Amniotic stem cell (primary cell): Measurements from ENCODE around the gene BTBD6.

Experiments used
- DNase-seq: peaks from one replicate; lab custom pipeline; 2025; lab: John Stamatoyannopoulos, UW

The BTBD6 gene

DNA sequence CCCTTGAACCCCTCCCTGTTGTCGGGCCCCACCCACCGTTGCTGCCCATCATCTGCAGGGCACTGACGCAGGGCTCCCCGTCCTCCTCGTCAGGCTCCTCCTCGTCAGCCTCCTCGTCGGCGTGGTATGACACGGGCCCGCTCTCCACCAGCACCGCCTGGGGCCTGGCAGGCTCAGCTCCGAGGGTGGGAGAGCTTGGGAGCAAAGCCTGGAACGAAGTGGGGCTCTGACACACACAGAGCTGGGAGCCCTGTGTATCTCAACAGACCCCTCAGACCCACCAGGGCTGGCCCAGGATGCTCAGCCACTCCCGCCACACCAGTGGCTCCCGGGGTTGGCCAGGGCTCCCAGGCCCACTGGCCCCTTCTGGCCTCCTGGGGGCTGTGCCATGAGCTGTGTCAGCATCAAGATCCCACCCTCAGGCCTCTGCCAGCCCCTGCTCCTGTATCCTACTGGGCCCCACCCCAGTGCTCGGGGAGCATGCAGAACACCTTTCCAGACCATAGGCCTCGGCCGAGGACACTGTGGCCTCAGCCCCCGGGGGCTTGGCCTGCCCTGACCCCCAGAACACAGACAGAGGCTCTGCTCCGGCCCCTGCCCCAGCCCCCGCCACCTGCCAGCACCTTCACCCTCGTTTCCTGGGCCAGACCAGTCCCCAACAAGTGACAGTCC lies 37.1 kb upstream of the BTBD6 start:
- no peak for DNase-seq

DNA sequence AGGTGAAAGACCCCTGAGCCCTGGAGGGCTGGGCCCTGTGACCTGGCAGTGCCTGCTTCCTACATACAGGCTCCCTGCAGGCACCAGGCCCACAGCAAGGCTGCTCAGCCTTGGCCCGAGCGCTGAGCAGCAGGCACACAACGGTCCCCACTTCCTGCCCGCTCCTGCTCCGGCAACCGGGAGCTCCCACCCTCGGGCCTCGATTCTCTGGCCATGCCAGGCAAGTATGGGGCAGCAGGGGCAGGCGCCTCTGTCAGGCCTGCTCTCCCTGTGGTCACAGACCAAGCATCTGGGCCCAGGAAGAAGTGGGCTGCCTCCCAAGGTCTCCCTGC lies 36.6 kb upstream of the BTBD6 start:
- no peak for DNase-seq

DNA sequence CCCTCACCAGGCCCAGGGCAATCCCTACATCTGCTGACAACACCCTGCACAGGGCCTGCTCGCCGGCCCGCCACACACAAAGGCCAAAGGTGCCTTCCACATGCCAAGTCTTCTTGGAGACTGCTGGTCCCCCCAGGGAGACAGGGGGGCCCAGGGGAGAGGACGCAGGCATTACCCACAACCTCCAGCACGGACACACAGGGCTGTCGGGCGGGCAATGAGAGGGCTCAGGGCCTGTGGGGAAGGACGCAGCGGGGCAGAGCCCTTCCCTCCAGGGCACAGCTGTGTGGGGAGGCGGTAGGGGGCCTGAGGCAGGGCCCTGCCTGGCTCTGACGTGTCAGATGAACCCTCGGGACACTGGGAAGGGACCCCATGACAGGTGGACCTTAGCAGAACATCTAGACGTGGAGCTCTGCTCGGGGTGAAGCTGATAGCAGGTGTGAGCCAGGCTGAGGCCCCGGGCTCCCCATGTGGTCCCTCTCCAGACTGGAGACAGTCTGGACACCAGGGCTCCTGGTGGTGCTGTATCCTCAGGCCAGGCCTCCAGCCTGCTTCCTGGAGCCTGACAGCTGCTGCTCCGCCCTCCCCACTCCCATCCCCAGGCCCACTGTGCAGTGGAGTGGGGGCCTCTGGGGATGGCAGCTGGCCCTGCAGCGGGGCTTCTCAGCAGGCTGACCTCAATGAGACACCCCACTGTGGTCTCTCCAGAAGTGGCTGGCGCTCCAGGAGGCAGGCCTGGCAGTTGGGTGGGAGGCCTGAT lies 35.6 kb upstream of the BTBD6 start:
- no peak for DNase-seq

DNA sequence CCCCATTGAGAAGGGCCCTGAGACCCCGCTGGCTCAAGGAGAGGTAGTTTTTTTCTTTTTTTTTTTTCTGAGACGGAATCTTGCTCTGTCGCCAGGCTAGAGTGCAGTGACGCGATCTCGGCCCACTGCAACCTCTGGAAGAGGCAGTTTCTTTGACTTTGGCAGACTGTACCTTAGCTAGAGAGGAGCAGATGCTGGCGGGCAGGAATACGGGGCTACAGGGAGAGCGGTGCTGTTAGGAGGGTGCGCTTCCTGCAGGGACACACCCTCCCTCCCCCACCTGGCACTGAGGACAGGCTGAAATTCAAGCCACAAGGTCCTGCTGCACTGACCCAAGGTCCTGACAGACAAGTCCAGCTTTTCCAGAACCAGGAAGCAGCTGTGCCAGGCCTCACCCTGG lies 35.0 kb upstream of the BTBD6 start:
- DNase-seq: no peak

DNA sequence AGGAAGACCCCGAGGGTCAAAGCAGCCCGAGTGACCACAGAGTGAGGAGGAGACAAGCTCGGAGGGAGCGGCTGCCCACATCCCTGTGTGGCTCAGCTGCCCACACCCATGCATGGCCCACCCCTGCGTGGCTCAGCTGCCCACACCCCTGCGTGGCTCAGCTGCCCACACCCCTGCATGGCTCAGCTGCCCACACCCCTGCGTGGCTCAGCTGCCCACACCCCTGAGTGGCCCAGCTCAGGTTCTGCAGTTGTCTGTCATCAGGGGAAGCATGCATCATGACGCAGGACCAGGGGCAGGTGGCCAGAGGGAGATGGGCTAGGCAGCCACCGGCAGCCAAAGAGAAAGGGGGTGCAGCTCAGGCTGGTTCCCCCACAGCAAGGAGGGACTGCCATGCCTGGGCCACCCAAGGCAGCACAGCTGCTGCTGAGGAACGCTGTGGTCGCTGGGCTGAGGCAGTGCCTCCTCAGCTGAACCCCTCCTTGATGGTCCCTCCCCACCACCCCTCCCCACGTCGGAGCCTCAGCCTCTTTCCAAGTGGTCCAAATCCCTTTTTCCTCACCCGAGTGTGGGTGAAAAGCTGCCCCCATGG lies 33.9 kb upstream of the BTBD6 start:
- DNase-seq: no peak

DNA sequence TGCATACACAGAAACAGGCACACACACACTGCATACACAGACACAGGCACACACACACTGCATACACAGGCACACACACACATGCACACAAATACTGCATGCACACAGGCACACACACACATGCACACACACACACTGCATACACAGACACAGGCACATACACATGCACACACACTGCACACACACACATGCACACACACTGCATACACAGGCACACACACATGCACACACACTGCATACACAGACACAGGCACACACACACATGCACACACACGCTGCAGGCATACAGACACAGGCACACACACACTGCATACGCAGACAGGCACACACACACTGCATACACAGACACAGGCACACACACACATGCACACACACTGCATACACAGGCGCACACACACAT lies 32.7 kb upstream of the BTBD6 start:
- no peak for DNase-seq

DNA sequence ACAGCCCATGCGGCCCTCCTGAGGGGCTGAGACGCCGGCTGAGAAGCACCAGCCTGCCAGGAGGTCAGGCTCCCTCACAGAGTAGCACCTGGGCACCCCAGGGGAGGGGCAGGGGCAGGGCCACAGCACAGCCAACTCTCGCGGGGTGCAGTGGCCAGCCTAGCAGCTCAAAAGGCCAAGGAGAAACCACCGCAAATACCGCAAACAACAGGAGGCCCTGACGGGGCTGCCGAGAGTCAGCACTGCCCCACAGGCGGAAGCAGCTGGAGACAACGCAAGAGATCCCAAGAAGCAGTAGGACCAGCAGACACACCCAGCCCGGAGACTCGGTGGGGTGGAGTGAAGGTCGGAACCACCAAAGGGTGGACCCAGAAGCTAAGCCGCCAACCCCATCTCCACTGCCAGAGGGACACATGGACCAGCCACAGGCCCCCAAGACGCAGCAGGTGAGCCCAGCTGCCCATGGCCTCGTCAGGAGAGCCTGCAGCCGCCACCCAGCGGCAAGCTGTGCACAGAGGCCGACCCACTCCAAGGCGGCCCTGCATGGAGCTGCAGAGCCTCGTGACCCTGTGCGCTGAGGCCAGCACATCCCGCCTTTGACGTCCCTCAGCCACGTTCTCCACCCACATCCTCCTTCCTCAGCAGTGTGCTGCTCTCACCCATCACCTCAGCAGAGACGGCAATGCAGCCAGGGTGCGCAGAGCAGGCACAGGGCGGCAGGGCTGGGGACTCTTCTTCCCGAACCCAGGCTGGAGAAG lies 31.7 kb upstream of the BTBD6 start:
- DNase-seq: no peak

DNA sequence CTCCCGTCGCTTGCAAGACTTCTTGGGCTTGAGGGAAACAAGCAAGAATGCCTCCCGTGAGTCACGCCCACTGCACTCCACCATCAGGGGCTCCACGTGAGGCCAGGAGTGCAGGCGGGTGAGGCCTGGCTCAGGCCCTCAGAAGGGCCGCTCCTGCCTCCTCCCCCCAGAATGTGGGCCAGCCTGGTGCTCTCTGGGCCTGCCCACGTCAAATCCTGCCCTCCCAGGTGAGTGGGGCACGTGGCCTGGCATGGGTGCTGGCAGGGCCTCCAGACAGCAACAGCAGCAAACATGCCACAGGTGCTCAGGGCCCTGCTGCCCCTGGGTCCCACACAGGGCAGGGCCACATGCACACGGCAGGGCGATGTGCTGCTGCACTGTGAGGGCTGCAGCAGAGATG lies 30.6 kb upstream of the BTBD6 start:
- DNase-seq: no peak

DNA sequence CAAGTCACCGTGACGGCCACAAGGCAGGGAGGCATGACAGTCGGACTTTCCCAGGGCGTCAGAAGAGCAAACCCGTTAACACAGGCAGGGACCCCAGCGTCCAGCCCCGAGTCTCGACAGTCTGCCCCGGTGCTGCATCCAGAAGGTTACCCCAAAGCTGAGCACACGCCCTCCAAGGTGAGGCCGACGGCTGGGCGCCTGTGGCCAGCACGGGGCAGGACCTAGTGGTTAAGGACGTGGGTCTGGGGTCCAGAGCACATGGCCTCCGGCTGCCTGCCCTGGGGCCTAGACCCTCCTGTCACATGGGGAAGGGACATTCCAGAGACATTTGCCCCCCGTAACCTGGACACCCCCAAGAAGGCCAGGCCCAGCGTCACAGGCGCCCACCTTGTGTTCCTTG lies 29.7 kb upstream of the BTBD6 start:
- DNase-seq: no peak

DNA sequence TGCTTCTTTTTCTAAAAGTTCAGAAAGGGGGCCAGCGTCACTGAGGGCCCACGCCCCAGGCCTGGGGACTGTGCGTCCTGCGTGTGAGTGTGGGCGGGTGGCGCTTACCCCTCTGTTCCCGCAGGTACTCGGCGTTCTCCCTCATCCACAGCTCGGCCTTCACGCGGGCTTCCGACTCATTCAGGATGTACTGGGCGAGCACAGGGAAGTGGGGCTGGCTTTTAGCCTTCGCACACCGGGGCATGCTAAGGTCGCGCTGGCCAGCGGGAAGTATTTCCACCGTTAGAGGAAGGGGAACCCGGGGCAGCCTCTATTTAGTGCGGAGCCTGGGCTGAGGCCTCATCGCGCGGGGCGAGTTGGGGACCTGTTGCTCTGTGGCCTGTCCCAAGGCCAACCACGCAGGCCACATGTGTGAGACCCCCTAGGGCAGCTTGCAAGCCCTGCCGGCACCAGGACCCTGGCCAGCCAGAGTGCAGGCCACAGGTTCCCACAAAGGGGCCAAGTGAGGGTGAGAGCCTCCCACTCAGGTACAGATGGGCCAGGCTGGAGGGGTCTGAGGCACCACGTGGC lies 29.2 kb upstream of the BTBD6 start:
- DNase-seq: no peak

DNA sequence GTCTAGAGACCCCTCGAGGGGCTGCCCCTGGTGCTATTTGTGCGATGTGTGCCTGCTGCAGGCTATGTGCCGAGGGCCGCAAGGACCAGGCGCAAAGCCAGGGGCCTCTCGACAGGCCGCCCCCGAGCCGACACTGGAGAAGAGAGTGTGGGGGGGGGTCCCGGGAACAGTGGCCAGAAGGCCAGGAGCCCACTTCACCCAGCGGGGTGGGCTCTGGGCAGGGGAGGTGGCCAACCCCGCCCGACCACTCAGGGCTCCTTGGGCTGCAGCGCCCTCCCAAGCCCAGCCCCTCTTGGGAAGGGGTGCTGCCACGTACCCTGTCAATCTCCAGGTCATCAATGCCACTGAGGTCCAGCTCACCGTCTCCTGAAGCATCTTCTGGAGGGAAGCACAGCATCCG lies 28.6 kb upstream of the BTBD6 start:
- DNase-seq: no peak

DNA sequence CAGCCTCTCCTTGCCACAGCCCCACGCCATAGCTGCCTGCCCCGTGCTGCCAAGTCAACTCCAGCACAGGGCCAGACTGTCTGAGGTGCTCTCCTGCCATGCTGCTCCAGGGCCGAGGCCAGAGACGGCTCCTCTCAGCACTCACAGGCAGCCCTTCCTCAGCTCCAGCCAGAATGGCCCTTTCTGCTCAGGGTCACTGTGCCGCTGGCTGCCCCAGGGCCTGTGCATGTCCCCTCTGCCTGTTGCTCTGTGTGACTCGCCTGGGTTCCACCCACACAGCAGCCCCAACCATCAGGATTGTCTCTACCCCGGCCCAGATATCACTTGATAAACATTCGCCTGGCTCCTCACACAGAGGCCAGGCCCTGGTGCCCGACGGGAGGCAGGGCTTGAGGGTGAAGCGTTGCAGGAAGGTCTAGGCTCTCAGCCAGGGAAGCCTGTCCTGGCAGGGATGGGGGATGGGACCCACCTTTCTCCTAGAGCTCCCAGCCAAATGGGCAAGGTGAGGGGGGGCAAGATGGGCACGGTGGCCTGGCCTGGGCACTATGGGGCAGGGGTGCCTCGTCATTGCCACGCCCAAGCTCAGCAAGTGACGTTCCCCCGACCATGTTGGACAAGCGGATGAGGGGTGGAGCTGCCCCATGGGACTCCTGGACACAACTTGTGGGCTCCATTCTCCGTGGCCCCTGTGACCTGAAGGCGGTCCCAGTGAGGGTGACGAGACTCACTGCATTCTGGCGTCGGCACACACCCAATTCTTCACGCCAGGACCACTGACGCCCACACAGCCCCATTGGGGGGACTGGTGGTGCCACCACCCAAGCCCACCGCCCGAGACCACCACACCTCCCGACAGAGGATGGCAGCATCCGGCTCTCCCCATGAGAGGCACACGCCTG lies 27.4 kb upstream of the BTBD6 start:
- no peak for DNase-seq

DNA sequence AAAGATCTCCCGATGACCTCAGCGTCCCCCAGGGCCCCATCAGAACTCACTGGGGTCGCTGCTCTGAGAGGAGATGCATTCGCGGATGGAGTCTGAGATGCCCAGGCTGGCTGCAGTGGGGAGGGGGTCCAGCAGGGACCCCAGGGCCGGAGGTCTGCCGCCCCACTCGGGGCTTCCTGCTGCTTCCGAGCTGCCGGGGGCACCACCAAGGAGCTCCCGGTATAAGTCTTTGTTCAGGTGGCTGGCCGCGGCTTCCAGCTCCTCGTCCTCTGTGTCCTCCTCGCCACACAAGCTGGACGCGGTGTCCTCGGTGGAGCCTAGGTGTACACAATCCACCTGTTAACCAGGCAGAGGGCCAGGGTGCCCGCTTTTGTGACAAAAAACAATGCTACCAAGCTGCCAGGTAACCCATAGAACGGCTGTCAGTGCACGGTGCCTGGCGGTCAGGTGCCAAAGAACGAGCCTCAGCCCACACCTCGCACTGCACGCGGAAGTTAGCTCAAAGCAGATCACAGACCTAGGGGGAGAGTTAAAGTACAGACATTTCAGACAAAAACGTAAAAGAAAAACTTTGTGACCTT lies 26.6 kb upstream of the BTBD6 start:
- DNase-seq: no peak

DNA sequence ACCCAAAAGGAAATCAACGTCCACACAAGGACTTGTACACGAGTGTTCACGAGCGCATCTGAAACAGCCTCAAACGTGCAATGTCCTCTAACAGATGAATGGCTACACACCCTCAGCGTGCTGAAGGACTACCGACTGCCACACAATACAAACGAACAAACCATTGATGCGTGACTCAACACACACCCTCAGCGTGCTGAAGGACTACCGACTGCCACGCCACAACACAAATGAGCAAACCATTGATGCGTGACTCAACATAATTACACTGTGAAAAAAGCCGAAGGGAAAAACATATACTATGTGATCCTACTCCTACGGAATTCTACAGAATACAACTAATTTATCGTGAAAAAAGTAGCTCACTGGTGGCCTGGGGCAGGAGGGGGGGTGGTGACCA lies 25.1 kb upstream of the BTBD6 start:
- no peak for DNase-seq

DNA sequence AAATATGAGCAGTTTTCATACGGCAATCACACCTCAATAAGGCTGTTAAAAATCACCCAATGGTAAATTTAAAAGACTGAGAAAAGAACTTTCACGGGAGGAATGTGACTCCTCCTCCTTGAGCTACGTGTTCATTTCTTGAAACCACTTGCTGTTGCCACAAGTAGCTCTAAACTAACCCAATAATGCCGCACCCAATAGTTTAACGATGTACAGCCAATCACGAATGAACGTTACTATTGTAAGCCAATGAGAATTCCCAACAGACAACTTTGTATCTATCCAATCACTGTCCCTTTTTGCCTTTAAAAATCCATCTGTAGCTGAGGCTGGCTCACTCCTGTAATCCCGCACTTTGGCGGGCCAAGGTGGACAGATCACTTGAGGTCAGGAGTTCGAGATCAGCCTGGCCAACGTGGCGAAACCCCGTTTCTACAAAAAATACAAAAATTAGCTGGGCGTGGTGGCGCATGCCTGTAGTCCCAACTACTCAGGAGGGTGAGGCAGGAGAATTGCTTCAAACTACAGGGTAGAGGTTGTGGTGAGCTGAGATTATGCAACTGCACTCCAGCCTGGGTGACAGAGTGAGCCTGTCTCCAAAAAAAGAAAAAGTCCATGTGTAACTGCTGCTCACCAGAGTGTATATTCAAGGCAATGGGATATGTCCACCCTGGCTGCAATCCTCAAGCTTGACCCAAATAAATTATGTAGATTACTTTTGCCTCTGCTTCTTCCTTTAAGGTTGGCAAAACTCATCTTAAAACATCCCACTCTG lies 24.4 kb upstream of the BTBD6 start:
- no peak for DNase-seq

DNA sequence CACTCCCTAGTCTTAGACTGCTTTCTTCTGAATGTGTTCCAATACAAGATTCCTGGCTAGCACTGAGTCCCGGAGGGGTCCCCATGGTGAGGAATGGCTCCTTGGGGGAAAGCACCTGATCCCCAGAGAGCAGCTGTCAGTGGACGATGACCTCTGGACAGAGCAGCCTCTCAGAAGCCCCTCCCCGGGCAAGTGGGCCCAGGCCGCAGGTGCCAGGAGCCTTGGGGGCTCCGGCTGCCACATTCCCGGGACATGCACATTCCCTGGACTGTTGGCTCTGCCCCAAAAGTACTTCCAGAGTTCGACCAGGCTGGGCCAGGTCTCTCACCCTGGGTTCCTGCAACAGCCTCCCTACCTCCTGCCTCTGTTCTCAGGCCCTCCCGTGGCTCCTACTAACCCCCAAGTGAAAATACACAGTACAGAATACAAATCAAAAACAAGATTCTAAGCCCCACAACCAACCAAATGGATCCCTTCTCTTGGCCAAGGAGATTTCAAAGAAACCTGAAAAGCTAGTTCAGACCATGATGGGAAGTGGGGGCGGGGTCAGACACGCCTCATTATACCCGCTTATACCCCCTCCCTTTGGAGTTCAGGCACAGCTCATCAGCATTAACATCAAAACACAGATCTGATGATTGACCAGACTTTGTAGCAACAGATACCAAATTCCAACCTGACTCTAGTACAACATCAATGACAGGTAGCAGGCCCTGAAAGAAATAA lies 23.3 kb upstream of the BTBD6 start:
- DNase-seq: no peak

DNA sequence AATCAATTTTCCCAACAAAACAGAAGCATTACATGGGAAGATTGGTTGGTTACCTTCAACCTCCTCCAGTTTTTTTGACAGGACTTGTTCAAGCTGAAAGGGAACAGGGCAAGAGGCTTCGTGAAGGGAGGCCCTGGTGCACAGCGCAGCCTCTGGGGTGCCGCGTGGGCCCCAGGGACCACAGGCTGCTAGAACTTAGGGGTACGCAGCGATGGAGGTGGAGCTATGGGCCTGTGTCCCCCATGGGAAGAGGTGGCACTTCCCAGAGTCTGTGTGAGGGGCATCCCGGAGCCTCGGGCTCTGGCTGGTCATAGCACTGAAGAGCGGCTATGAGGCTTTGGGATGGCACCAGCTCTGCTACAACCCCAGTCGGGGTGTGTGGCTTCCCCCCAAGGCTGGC lies 22.1 kb upstream of the BTBD6 start:
- DNase-seq: no peak

DNA sequence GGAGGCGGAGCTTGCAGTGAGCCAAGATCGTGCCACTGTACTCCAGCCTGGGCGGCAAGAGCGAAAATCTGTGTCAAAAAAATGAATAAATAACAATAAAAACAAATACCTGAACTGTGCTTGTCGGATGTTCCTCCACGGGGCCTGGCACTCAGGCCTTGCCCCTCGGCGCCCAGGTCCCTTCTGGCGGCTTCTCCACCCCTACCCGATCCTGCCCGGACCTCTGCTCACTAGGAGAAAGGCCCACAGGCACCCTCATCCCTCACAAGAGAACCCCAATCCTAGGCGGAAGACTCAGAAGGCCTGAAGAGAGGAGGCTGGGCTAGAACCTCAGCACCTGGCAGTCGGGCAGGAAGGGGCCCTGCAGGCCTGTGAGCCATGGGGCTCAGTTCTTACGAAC lies 21.0 kb upstream of the BTBD6 start:
- no peak for DNase-seq

DNA sequence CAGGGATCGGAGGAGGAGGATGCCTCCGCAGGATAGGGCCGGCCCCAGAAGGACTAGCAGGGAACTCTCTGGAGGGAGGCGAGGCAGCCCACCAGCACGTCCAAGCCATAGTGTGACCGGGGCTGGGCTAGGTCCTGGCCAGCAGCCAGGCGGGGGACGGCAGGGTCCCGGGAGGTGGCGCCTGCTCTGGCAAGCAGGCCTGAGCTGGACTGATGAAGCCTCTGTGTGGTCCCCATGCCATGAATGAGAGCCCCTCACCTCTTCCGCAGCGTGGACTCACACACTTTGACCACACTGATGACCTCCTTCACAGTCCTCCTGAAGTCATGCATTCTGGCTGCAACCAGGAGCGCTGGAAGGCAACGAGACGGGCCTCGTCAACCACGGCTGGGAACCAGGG lies 19.8 kb upstream of the BTBD6 start:
- no peak for DNase-seq
